OCI-LY7 (cell line): Measurements from ENCODE around the gene CSTPP1.

ENCODE experiments used
- CTCF ChIP-seq: fragments of 200-600 bp; sonication (generic); conservative IDR thresholded peaks from 2 replicates; pipeline ENCODE4 v1.5.1; 2014; ENCODE audit warnings: mild to moderate bottlenecking, antibody characterized with exemption, low read length, moderate library complexity, mixed read lengths
- EZH2phosphoT487 ChIP-seq: fragments of 200-600 bp; sonication (generic); IDR thresholded peaks from 2 replicates; pipeline ENCODE4 v1.6.1; 2018; ENCODE audit warnings: low read depth, borderline replicate concordance, mild to moderate bottlenecking, mixed run types, antibody characterized with exemption, low read length, moderate library complexity, mixed read lengths

- no peak for TF ChIP-seq CTCF
- no peak for TF ChIP-seq EZH2phosphoT487
Measured at GRCh38 chr11:47184711-47185304, 248.2 kb downstream of the CSTPP1 start.
